CD4-positive, alpha-beta T cell (primary cell): ENCODE measurements around the gene RNF227. TPM values are rescaled to one million over a fixed set of nuclear protein-coding genes. Genes with fewer than 3 reads are reported as not detected.

Source experiments
- ATAC-seq: fragments of 200-7000 bp; cut with Tn5 transposase; one replicate; pipeline ENCODE4 v1.10.0; 2022; ENCODE audit warnings: mild to moderate bottlenecking; ENCODE audit not compliant: poor library complexity
- CTCF ChIA-PET: fragments of 350-600 bp; sonication (Branson Sonifier 250); formaldehyde crosslinking; loops from one replicate; lab custom pipeline; 2021; ENCODE audit warnings: antibody characterized with exemption, inconsistent platforms; lab: Charles Lee
- POLR2A ChIA-PET: fragments of 350-600 bp; sonication (Branson Sonifier 250); formaldehyde crosslinking; loops from one replicate; lab custom pipeline; 2021; ENCODE audit warnings: antibody characterized with exemption, inconsistent platforms; lab: Charles Lee
- DNase-seq, 14 experiments: peaks; one replicate each; pipeline ENCODE4 v3.0.0-alpha.2; 2013 to 2020; ENCODE audit warnings: mixed read lengths in 2 of 14
- H3K27ac ChIP-seq, 2 donors: one replicate each; pipeline versions ENCODE4 v1.5.1 to v1.7.0; 2013; ENCODE audit warnings: low read length in 2 of 2, low read depth in 1 of 2, mild to moderate bottlenecking in 1 of 2
- H3K27me3 ChIP-seq, 2 experiments: 1 replicate in 1 of 2; 2 replicates in 1 of 2; pipeline versions ENCODE4 v1.6.1 to v1.7.0; 2013; ENCODE audit warnings: low read length in 2 of 2, control low read depth in 1 of 2, mild to moderate bottlenecking in 1 of 2, moderate library complexity in 1 of 2; ENCODE audit not compliant: insufficient read depth in 2 of 2, control insufficient read depth in 1 of 2
- H3K36me3 ChIP-seq: one replicate; pipeline ENCODE4 v1.6.1; 2013; ENCODE audit warnings: low read length, control low read depth; ENCODE audit not compliant: insufficient read depth
- H3K4me1 ChIP-seq: one replicate; pipeline ENCODE4 v1.6.1; 2013; ENCODE audit warnings: low read length, control low read depth; ENCODE audit not compliant: insufficient read depth
- H3K4me3 ChIP-seq: one replicate; pipeline ENCODE4 v1.5.1; 2013; ENCODE audit warnings: mild to moderate bottlenecking, low read length, moderate library complexity
- H3K9me3 ChIP-seq, 2 experiments: 1 replicate in 1 of 2; 2 replicates in 1 of 2; pipeline versions ENCODE4 v1.6.1 to v1.7.0; 2013; ENCODE audit warnings: low read length in 2 of 2, mild to moderate bottlenecking in 2 of 2, control low read depth in 1 of 2, moderate library complexity in 1 of 2; ENCODE audit not compliant: control insufficient read depth in 1 of 2, insufficient read depth in 1 of 2
- H3K27ac Mint-ChIP-seq: one replicate; pipeline ENCODE4 v1.8.0; 2020; ENCODE audit warnings: mixed read lengths
- H3K27me3 Mint-ChIP-seq: one replicate; pipeline ENCODE4 v1.8.0; 2021; ENCODE audit warnings: mixed read lengths
- H3K36me3 Mint-ChIP-seq: one replicate; pipeline ENCODE4 v1.8.0; 2021; ENCODE audit warnings: low read depth, mixed read lengths
- H3K4me1 Mint-ChIP-seq: one replicate; pipeline ENCODE4 v1.8.0; 2021; ENCODE audit warnings: low read depth, mixed read lengths
- H3K4me3 Mint-ChIP-seq: one replicate; pipeline ENCODE4 v1.8.0; 2020; ENCODE audit warnings: mild to moderate bottlenecking, mixed read lengths
- H3K9me3 Mint-ChIP-seq: one replicate; pipeline ENCODE4 v1.8.0; 2020; ENCODE audit warnings: mixed read lengths
- CTCF ChIP-seq: fragments of 200-600 bp; IDR thresholded peaks from one replicate; pipeline ENCODE4 v1.8.0; 2022; ENCODE audit warnings: antibody characterized with exemption, mild to moderate bottlenecking
- intact Hi-C, 2 experiments: fragments of 100-400 bp; cut with DNase I in 1 of 2; cut with micrococcal nuclease in 1 of 2; formaldehyde crosslinking; loops; one replicate each; pipeline versions ENCODE4 v1.15.1 to v1.9.0; 2023 to 2025; cut with DNase I, micrococcal nuclease
- total RNA-seq, 174 experiments: library from RNA in 2 of 174; stranded (reverse) in 2 of 174; gene quantifications; one replicate each; pipeline ENCODE4 v1.2.3 and lab custom pipeline; 2021 to 2026

Gene RNF227
- total RNA-seq, 2 experiments from 2014 or later = 3.2 to 3.5 TPM

- Mint-ChIP-seq H3K27ac (peak overlapping the region; percentile 80), H3K36me3 (peaks cover 37% of the 10 kb centered on the region), H3K4me3 (no peak overlapping the region), H3K27me3 (no peaks in the 10 kb centered on the region), H3K4me1 (peaks cover 10% of the 10 kb centered on the region), H3K9me3 (no peaks in the 10 kb centered on the region)
- DNase-seq = peak in 5 of 14 experiments; percentile 11 to 34 (median 25)
- Histone ChIP-seq H3K27ac (no peak overlapping the region), H3K9me3 (no peaks in the 10 kb centered on the region), H3K36me3 (peaks cover 26% of the 10 kb centered on the region), H3K4me1 (no peaks in the 10 kb centered on the region), H3K27me3 (no peaks in the 10 kb centered on the region), H3K4me3 (no peak overlapping the region)
- intact Hi-C loops = no loop called here
- CTCF ChIA-PET = no interaction called here
- POLR2A ChIA-PET = interaction anchor here (1.3 kb wide), 1 partner anchor 35 kb away, joined by 7 read pairs; the partner anchor contains the start of gene RNF227
- no peak for TF ChIP-seq CTCF
- peak; percentile 55 for ATAC-seq
Observed at GRCh38 chr17:7951143-7951792, 35.2 kb upstream of the RNF227 start.

GRCh38 chr17:7950578-7950977 is 34.5 kb upstream of the RNF227 start:
- H3K4me3 ChIP-seq = no peak overlapping the region
- Mint-ChIP-seq H3K4me1 (peaks cover 10% of the 10 kb centered on the region), H3K9me3 (no peaks in the 10 kb centered on the region), H3K36me3 (peaks cover 44% of the 10 kb centered on the region), H3K27ac (no peak overlapping the region), H3K4me3 (no peak overlapping the region), H3K27me3 (no peaks in the 10 kb centered on the region)
- H3K9me3 ChIP-seq = no peaks in the 10 kb centered on the region
- H3K27ac ChIP-seq = no peak overlapping the region
- intact Hi-C loops = no loop called here
- no peaks in the 10 kb centered on the region for H3K27me3 ChIP-seq
- ChIA-PET POLR2A (no interaction called here), CTCF (no interaction called here)
- H3K36me3 ChIP-seq = peaks cover 33% of the 10 kb centered on the region
- ATAC-seq (no peak), DNase-seq (no peak)
- no peak for TF ChIP-seq CTCF
- H3K4me1 ChIP-seq = no peaks in the 10 kb centered on the region

GRCh38 chr17:7947651-7948050 is 31.6 kb upstream of the RNF227 start:
- ATAC-seq (no peak), DNase-seq (no peak)
- Mint-ChIP-seq H3K36me3 (peaks cover 67% of the 10 kb centered on the region), H3K9me3 (no peaks in the 10 kb centered on the region), H3K4me3 (no peak overlapping the region), H3K27me3 (no peaks in the 10 kb centered on the region), H3K27ac (no peak overlapping the region), H3K4me1 (peaks cover 10% of the 10 kb centered on the region)
- no peak for TF ChIP-seq CTCF
- H3K36me3 ChIP-seq = peaks cover 54% of the 10 kb centered on the region
- no peak overlapping the region for H3K27ac ChIP-seq
- ChIA-PET POLR2A (no interaction called here), CTCF (interaction anchor here (1.4 kb wide), 1 partner anchor 42 kb away, joined by 4 read pairs; no protein-coding TSS in a partner anchor)
- H3K27me3 ChIP-seq = no peaks in the 10 kb centered on the region
- H3K4me3 ChIP-seq = no peak overlapping the region
- intact Hi-C loops = no loop called here
- H3K4me1 ChIP-seq = no peaks in the 10 kb centered on the region
- H3K9me3 ChIP-seq = no peaks in the 10 kb centered on the region
